DOHH2 (cell line): ENCODE measurements around the gene CCDC80.

Experiments used
- EZH2phosphoT487 ChIP-seq: fragments of 200-600 bp; sonication (generic); IDR thresholded peaks from 2 replicates; pipeline ENCODE4 v1.6.1; 2017; ENCODE audit warnings: borderline replicate concordance, mild to moderate bottlenecking, antibody characterized with exemption, low read length, moderate library complexity, mixed read lengths
- TF ChIP-seq, protein P1 (sequence below): fragments of 200-600 bp; sonication (generic); IDR thresholded peaks from one replicate; pipeline ENCODE4 v1.5.1; 2014; ENCODE audit warnings: antibody characterized with exemption, mild to moderate bottlenecking, low read depth, low read length; ENCODE audit not compliant: poor library complexity, severe bottlenecking

DNA sequence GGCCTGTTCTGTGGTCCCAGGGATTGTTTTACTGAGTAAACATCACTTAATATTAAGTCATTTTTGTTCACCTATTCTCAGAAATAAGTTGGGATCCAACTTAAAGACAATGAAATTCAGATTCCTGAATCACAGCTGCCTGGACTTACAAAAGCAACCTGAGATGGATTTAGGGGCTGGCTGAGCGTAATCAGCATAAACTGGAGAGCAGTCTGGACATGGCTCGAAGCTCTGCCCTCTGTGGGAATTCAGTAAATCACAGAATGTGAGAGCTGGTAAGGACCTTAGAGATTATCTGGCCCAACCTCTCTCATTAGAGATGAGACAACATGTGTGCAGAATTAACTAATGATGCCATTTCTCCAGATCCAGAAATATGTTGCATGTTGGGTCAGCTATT is 23.7 kb downstream of the CCDC80 start:
- TF ChIP-seq, protein P1, sequence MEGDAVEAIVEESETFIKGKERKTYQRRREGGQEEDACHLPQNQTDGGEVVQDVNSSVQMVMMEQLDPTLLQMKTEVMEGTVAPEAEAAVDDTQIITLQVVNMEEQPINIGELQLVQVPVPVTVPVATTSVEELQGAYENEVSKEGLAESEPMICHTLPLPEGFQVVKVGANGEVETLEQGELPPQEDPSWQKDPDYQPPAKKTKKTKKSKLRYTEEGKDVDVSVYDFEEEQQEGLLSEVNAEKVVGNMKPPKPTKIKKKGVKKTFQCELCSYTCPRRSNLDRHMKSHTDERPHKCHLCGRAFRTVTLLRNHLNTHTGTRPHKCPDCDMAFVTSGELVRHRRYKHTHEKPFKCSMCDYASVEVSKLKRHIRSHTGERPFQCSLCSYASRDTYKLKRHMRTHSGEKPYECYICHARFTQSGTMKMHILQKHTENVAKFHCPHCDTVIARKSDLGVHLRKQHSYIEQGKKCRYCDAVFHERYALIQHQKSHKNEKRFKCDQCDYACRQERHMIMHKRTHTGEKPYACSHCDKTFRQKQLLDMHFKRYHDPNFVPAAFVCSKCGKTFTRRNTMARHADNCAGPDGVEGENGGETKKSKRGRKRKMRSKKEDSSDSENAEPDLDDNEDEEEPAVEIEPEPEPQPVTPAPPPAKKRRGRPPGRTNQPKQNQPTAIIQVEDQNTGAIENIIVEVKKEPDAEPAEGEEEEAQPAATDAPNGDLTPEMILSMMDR, result no peak
- no peak for TF ChIP-seq EZH2phosphoT487
